Nephron (organoid): Measurements from ENCODE around the gene ADPRH.

Experiments
- H3K27ac Mint-ChIP-seq, 3 experiments: 2 replicates each; pipeline ENCODE4 v1.8.0; 2020; ENCODE audit warnings: mixed read lengths in 3 of 3, mild to moderate bottlenecking in 2 of 3, moderate library complexity in 1 of 3
- H3K27me3 Mint-ChIP-seq: 2 replicates; pipeline ENCODE4 v1.8.0; 2021; ENCODE audit warnings: low read depth, mild to moderate bottlenecking, moderate library complexity, mixed read lengths
- H3K36me3 Mint-ChIP-seq: 2 replicates; pipeline ENCODE4 v1.8.0; 2020; ENCODE audit warnings: low read depth, mixed read lengths
- H3K4me1 Mint-ChIP-seq: 2 replicates; pipeline ENCODE4 v1.8.0; 2020; ENCODE audit warnings: mixed read lengths
- H3K4me3 Mint-ChIP-seq, 3 experiments: 2 replicates each; pipeline ENCODE4 v1.8.0; 2020; ENCODE audit warnings: mild to moderate bottlenecking in 3 of 3, mixed read lengths in 3 of 3, moderate library complexity in 2 of 3
- H3K9me3 Mint-ChIP-seq: 2 replicates; pipeline ENCODE4 v1.8.0; 2020; ENCODE audit warnings: mixed read lengths
- TF ChIP-seq, protein P1 (sequence below), 3 experiments: fragments of 200-600 bp; sonication (generic); IDR thresholded peaks; one replicate each; pipeline ENCODE4 v1.5.0; 2021; ENCODE audit warnings: antibody characterized with exemption in 3 of 3; ENCODE audit not compliant: unreplicated experiment in 3 of 3

The ADPRH gene

DNA sequence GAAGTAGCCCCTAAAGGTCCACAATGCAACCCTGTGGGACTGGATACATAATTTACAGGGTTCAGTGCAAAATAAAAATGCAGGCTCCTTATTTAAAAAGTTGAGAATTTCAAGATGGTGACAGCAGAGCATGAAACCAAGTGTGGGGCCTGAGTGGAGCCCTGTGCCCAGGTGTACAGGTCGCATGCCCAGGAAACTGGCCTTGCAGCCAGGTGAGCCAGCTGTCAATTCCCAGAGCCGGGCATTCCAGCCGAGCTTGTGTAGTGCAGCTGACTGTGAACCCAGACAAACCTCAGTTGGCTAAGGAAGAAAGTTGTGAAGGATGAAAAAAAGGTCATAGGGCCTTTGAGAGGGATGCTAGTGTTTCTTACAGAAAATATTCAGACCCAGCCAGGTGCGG is 53.5 kb downstream of the ADPRH start:
- no peaks in the 10 kb centered on the region for H3K36me3 Mint-ChIP-seq
- H3K4me3 Mint-ChIP-seq = no peak overlapping the region

DNA sequence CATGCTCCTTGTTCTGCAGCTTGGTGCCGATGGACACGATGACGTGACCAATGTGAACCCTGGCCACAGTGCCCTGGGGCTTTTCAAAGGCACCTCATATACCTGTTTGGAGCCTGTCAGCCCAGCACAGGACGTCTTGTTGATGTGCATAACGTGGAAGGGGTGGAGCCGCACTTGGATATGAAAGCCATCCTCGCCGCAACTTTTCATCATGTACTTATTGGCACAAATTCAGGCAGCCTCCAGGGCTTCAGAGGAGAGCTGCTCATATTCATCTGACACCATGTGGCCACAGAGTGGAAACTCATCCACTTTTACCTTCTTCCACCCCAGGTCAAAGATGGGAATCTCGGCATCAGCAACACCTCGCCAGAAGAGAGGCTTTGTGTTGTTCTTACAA is 56.4 kb downstream of the ADPRH start:
- Mint-ChIP-seq H3K9me3 (no peaks in the 10 kb centered on the region), H3K4me1 (peaks cover 18% of the 10 kb centered on the region), H3K4me3 (no peak overlapping the region), H3K27ac (no peak overlapping the region), H3K36me3 (no peaks in the 10 kb centered on the region), H3K27me3 (no peaks in the 10 kb centered on the region)
- TF ChIP-seq, protein P1, sequence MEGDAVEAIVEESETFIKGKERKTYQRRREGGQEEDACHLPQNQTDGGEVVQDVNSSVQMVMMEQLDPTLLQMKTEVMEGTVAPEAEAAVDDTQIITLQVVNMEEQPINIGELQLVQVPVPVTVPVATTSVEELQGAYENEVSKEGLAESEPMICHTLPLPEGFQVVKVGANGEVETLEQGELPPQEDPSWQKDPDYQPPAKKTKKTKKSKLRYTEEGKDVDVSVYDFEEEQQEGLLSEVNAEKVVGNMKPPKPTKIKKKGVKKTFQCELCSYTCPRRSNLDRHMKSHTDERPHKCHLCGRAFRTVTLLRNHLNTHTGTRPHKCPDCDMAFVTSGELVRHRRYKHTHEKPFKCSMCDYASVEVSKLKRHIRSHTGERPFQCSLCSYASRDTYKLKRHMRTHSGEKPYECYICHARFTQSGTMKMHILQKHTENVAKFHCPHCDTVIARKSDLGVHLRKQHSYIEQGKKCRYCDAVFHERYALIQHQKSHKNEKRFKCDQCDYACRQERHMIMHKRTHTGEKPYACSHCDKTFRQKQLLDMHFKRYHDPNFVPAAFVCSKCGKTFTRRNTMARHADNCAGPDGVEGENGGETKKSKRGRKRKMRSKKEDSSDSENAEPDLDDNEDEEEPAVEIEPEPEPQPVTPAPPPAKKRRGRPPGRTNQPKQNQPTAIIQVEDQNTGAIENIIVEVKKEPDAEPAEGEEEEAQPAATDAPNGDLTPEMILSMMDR (IDR thresholded peaks at IDR 0.05; ENCODE audit: unreplicated experiment in 3 of 3) = no peak

More for the DNA sequence above, 53.5 kb downstream of the ADPRH start:
- TF ChIP-seq, protein P1 (IDR thresholded peaks at IDR 0.05; ENCODE audit: unreplicated experiment in 3 of 3) = no peak
- Mint-ChIP-seq H3K4me1 (peaks cover 7% of the 10 kb centered on the region), H3K27me3 (peaks cover 3% of the 10 kb centered on the region), H3K9me3 (no peaks in the 10 kb centered on the region), H3K27ac (no peak overlapping the region)

DNA sequence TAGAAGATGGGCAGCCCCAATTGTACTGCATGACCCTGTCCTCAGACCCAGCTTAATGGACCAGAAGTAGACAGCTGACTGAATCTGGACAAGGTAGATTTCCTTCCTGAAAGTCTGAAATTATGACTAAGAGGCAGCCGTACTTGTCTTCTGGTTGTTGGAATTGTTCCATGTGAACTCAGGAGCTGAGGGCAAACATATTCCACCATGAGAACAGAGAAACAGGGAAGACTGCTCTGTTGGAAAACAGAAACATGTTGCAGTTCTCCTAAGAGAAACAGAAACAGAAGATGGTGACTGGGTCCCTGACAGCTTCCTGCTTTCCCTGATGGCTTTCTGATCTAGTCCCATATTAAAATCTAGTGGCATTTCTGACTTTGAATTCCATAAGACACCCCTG is 57.0 kb downstream of the ADPRH start:
- Mint-ChIP-seq H3K27ac (peak overlapping the region in 1 of 3 experiments; percentile 55), H3K9me3 (no peaks in the 10 kb centered on the region), H3K4me3 (no peak overlapping the region), H3K36me3 (peaks cover 2% of the 10 kb centered on the region), H3K27me3 (no peaks in the 10 kb centered on the region), H3K4me1 (peaks cover 18% of the 10 kb centered on the region)
- TF ChIP-seq, protein P1 (IDR thresholded peaks at IDR 0.05; ENCODE audit: unreplicated experiment in 3 of 3) = no peak

DNA sequence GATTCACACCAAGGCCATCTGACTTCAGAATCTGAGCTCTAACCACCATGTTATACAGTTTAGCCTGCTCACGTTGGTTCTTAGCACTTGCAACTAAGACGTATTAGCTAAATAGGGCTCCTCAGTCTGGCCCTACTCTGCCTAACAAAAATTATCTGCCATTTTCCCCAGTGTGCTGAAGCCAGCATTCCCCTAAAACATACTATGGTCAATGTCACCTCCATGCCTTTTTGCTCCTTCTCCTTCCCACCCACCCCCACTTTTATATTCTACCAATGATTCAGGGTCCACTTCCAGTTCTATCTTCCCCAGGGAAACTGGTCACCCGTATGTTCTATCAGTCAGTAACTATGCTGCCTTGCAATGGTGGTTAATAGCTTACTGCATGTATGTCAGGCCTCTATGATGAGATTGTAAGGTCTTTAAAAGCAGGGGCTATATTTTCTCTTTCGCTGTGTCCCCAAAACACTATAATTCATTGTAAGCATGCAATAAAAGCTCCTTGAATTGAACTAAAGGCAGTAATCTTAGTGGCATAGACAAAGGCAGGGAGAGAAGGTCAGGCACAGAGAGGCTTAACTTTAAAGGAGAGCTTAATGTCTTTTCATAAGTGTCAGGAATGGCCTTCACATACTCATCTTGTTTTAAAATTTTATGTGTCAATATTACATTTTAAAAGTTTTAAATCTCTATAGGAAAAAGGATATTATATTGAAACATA is 57.8 kb downstream of the ADPRH start:
- H3K4me3 Mint-ChIP-seq = no peak overlapping the region
- H3K27ac Mint-ChIP-seq = peak overlapping the region; percentile 37 to 55 (median 55)
- TF ChIP-seq, protein P1 (IDR thresholded peaks at IDR 0.05; ENCODE audit: unreplicated experiment in 3 of 3) = no peak
- peaks cover 5% of the 10 kb centered on the region for H3K36me3 Mint-ChIP-seq
- no peaks in the 10 kb centered on the region for H3K27me3 Mint-ChIP-seq
- peaks cover 18% of the 10 kb centered on the region for H3K4me1 Mint-ChIP-seq
- H3K9me3 Mint-ChIP-seq = no peaks in the 10 kb centered on the region

DNA sequence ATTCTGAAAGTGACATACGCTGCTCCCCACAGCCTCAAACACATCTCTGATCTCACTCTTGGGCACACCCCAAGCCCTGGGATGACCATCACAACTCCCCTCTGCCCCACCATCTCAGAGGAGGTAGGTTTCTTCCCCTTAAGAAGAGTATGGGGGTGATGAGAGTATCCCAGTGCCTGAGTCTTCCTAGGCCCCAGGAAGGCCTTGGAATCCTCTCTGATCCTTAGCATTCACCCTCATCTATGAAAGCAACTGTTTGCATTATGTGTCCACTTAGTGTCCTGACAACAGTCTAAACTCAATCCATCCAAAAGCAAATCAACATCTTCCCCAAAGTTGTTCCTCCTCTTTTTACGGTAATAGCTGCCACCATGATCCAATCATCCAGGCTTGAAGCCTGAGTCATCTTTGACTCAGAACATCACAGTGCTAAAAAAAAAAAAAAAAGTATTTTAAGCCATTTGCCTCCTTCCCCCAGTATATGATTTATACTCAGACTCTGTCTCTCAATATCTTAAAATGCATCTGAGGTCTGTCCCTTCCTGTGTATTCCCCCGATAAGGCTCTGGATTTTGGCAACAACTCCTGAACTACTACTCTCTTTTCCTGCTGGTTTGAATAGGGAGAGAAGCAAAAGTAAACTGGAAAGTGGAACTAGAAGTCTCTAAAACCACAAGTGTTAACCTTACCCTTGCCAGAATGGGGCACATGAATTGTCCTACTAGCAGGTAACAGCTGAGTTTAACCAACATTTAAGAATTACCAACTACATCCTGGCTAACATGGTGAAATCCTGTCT is 58.6 kb downstream of the ADPRH start:
- Mint-ChIP-seq H3K9me3 (no peaks in the 10 kb centered on the region), H3K4me1 (peaks cover 25% of the 10 kb centered on the region), H3K27ac (peak overlapping the region; percentile 26 to 72 (median 55)), H3K4me3 (no peak overlapping the region), H3K27me3 (no peaks in the 10 kb centered on the region), H3K36me3 (peaks cover 5% of the 10 kb centered on the region)
- TF ChIP-seq, protein P1 (IDR thresholded peaks at IDR 0.05; ENCODE audit: unreplicated experiment in 3 of 3) = no peak
